Hepatocyte (in vitro differentiated cells): ENCODE data around the gene ATP8A2.

Experiments
- EZH2 ChIP-seq: fragments of 200-600 bp; sonication (generic); IDR thresholded peaks from 2 replicates; pipeline ENCODE4 v1.6.1; 2016; ENCODE audit warnings: antibody characterized with exemption, mild to moderate bottlenecking, borderline replicate concordance
- TF ChIP-seq, protein P1 (sequence below): fragments of 200-600 bp; sonication (generic); IDR thresholded peaks from 2 replicates; pipeline ENCODE4 v1.5.1; 2016; ENCODE audit warnings: antibody characterized with exemption, mild to moderate bottlenecking; ENCODE audit not compliant: poor library complexity

DNA sequence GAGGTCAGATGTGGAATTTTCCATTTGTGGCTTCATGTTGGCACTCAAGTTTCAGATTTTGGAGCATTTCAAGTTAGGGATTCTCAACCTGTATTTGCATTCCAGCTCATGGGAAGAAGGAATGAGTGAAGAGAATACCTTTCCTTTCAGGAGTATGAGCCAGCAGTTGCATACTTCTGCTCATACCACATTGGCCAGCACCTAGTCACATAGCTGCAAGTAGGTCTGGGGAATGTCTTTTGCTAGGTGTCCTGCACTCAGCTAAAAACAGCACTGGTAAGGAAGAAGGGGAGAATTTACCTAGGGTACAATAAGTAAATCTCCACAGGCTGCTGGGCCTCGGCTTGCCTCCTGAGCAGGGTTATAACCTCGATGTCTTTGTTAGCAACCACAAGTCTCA lies 24.6 kb upstream of the ATP8A2 start:
- TF ChIP-seq, protein P1, sequence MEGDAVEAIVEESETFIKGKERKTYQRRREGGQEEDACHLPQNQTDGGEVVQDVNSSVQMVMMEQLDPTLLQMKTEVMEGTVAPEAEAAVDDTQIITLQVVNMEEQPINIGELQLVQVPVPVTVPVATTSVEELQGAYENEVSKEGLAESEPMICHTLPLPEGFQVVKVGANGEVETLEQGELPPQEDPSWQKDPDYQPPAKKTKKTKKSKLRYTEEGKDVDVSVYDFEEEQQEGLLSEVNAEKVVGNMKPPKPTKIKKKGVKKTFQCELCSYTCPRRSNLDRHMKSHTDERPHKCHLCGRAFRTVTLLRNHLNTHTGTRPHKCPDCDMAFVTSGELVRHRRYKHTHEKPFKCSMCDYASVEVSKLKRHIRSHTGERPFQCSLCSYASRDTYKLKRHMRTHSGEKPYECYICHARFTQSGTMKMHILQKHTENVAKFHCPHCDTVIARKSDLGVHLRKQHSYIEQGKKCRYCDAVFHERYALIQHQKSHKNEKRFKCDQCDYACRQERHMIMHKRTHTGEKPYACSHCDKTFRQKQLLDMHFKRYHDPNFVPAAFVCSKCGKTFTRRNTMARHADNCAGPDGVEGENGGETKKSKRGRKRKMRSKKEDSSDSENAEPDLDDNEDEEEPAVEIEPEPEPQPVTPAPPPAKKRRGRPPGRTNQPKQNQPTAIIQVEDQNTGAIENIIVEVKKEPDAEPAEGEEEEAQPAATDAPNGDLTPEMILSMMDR = no peak
- TF ChIP-seq EZH2 = no peak
